ENCODE measurements around the gene ARHGAP21. TPM values are rescaled to one million over a fixed set of nuclear protein-coding genes. Genes with fewer than 3 reads are reported as not detected.

ARHGAP21 gene
- total RNA-seq, 4 donors from 2014 or later: 83.2 to 118 (median 86.3) TPM

- Histone ChIP-seq H3K4me3 (replicated peaks in 1 of 3) (no peak overlapping the region), H3K27ac (no peak overlapping the region), H3K36me3 (no peaks in the 10 kb centered on the region), H3K4me1 (peaks cover 38 to 48% of the 10 kb centered on the region in 2 donors), H3K27me3 (no peaks in the 10 kb centered on the region), H3K9me3 (no peaks in the 10 kb centered on the region)
- intact Hi-C loops (cut with DNase I): no loop called here
- no peak for DNase-seq
- WGBS, 2 donors: 91 to 93% methylated on average over 10 of the region's 10 CpGs
- TF ChIP-seq CTCF (IDR thresholded peaks at IDR 0.05): no peak
- TF ChIP-seq POLR2A (IDR thresholded peaks at IDR 0.05): no peak
These were observed 5.4 kb downstream of the ARHGAP21 start for GRCh38 chr10:24718031-24718855.

DNA sequence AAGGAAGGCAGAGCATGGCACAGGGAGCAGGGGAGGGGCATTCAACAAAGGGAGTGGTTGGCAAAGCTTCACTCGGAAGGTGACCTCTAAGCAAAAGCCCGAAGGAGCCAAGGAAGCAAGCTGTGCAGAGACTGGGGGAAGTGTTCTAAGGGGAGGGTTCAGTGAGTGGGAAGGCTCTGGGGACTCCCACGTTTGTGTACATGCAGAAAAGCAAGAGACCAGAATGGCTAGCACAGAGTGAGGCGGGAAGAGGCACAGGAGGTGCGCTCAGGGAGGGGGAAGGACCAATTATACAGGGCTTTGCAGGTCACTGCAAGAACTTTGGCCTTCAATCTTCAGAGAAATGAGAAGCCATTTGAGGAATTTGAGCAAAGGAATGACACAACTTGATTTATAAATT, 7.4 kb downstream of the ARHGAP21 start:
- no peak overlapping the region for H3K4me3 ChIP-seq (replicated peaks in 1 of 3)
- no peaks in the 10 kb centered on the region for H3K36me3 ChIP-seq
- 46 to 51% methylated on average over 5 of the region's 5 CpGs for WGBS, 2 donors
- H3K9me3 ChIP-seq: no peaks in the 10 kb centered on the region
- H3K27ac ChIP-seq: no peak overlapping the region
- no peak for TF ChIP-seq POLR2A (IDR thresholded peaks at IDR 0.05)
- no peak for TF ChIP-seq CTCF (IDR thresholded peaks at IDR 0.05)
- H3K27me3 ChIP-seq: no peaks in the 10 kb centered on the region
- intact Hi-C loops (cut with DNase I): no loop called here
- H3K4me1 ChIP-seq: peaks cover 38 to 40% of the 10 kb centered on the region in 2 donors
- DNase-seq: peak; percentile 11 to 31

DNA sequence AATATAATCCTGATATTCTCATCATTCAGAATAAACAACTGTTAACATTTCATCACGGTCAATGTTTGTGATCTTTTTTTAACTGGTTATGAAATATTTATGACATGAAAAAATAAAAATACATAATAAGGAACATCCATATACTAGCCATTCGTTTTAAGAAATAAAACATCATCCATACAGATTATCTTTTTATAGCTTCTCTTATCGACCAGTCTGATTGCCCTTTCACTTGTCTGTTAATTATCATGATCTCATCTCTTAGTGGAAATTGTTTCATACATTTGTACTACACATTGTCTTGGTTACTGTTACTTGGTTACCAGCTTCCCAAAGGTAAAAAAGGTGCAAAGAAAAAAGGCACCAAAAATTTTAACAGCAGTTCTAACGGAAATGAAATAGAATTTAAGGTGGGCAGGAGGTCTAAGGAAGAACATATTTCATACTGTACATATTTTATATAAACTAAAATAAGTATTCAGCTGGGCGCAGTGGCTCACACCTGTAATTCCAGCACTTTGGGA, 8.4 kb downstream of the ARHGAP21 start:
- Histone ChIP-seq H3K36me3 (no peaks in the 10 kb centered on the region), H3K9me3 (no peaks in the 10 kb centered on the region), H3K27me3 (no peaks in the 10 kb centered on the region), H3K4me3 (replicated peaks in 1 of 3) (no peak overlapping the region), H3K4me1 (peaks cover 31 to 34% of the 10 kb centered on the region in 2 donors), H3K27ac (no peak overlapping the region)
- TF ChIP-seq POLR2A (IDR thresholded peaks at IDR 0.05): no peak
- 87 to 88% methylated on average over 5 of the region's 5 CpGs for WGBS, 2 donors
- no peak for DNase-seq
- intact Hi-C loops (cut with DNase I): no loop called here

DNA sequence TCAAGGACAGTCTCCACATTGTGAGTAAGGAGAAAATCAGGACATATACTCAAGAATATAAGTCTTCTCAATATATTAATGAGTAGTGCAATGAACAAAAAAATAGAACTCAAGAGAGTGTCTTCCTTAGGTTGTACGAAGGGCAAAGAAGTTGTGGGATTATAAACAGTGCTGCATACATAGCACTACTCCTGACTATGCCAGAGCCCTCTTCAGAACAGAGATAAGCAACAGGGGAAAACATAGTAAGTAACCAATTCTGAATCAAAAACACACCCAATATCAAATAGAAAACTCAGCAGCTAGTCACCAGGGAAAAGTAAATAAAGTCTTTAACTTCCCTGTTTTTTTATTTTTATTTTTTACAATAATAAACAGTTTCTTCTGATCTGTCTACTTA, 10.6 kb downstream of the ARHGAP21 start:
- DNase-seq: no peak
- peaks cover 15% of the 10 kb centered on the region in 2 donors for H3K4me1 ChIP-seq
- H3K4me3 ChIP-seq (replicated peaks in 1 of 3): no peak overlapping the region
- WGBS, 2 donors: 87 to 100% methylated on average over 1 of the region's 1 CpG
- intact Hi-C loops (cut with DNase I): no loop called here
- no peaks in the 10 kb centered on the region for H3K27me3 ChIP-seq
- H3K36me3 ChIP-seq: no peaks in the 10 kb centered on the region
- no peak overlapping the region for H3K27ac ChIP-seq
- no peak for TF ChIP-seq POLR2A (IDR thresholded peaks at IDR 0.05)
- no peak for TF ChIP-seq CTCF (IDR thresholded peaks at IDR 0.05)
- H3K9me3 ChIP-seq: no peaks in the 10 kb centered on the region

DNA sequence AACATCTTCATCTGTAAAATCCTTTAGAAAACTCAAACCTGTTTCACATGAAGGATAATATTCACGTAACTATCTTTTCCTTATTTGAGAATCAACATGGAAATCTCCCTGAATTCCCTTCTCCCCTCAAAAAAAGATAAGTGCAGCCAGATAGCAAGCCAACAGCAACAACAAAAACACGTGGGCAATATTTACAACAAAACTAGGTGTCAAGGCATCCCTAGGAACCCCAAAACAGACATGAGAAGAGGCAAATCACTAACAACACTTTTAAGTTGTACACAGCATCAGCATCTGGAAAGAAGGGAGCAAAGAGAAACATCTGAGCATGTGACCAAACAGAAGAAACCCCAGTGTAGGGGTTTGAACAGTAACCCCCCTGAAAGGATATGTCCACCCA, 12.2 kb downstream of the ARHGAP21 start:
- peaks cover 12 to 15% of the 10 kb centered on the region in 2 donors for H3K4me1 ChIP-seq
- DNase-seq: no peak
- no peak for TF ChIP-seq POLR2A (IDR thresholded peaks at IDR 0.05)
- TF ChIP-seq CTCF (IDR thresholded peaks at IDR 0.05): no peak
- whole genome bisulfite sequencing, 2 donors: 71 to 77% methylated on average over 2 of the region's 2 CpGs
- no peaks in the 10 kb centered on the region for H3K36me3 ChIP-seq
- H3K27ac ChIP-seq: no peak overlapping the region
- no peak overlapping the region for H3K4me3 ChIP-seq (replicated peaks in 1 of 3)
- no peaks in the 10 kb centered on the region for H3K27me3 ChIP-seq
- intact Hi-C loops (cut with DNase I): no loop called here
- H3K9me3 ChIP-seq: no peaks in the 10 kb centered on the region

Measured in thyroid gland (tissue), 4 donors.